ENCODE results near the gene EPG5.
"Not testable (repeated sequence)": the region's sequence is repeated elsewhere in the genome, so short reads cannot be mapped to it uniquely, and the experiment has no call there.

Gene EPG5

DNA sequence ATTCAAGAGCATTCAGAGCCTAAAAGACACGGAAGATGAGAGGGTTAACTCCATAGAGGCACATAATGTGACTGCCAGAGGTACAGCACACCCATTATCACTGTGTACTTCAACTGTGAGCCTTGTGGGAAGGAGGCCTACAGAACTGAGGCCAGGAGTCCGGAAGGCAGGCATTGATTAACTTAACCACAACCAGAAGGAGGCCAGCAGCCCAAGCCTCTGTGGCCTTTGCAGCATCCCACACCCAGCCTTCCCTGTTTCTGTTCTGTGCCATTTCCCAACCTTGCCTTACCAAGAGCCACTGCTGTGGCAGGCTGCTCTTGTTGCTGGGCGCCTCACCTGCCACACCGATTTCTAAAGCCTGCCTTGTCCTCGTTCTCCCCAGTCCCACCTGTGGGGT lies 114.5 kb downstream of the EPG5 start:
- Histone ChIP-seq H3K36me3 (ENCODE audit: control insufficient read depth in 2 of 2, insufficient read depth in 2 of 2, low read length in 2 of 2) (peaks cover 24 to 37% of the 10 kb centered on the region in 2 donors), H3K4me3 (ENCODE audit: low read length in 2 of 2) (no peak overlapping the region)

DNA sequence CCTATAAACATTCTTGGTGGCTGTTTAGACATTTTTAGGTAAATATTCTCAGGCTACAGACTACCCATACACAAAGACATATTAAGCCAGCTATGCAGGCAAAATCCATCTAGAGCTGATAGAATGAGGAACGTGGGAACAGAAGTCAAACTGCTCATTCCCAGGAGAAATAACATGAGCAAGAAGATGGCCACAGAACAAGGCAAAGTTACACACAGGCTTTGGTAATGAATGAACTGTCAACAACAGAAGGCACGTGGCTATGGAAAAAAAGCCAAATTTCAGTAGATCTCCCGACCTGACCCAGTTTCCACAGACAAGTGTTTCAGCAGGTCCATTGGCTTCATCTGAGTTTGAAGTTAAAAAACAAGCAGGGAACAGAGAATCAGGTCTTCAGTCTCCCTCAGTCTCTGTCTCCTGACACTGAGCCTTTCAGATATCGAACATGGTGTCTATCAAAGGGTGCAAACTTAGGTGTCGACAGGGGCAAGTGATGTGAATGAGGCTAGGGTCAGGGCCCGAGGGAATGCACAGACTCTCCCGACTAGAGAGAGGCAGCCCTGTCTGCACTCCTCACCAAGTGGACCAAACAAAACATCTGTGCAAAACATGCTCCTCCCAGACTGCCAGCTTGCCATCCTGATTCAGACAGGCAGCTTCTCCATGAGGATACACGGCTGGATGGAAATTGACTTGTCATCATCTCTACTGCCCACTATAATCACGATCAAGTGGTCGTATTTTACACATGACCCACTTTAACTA lies 115.8 kb downstream of the EPG5 start:
- H3K9me3 ChIP-seq (ENCODE audit: control insufficient read depth in 2 of 2, low read length in 2 of 2), result no peaks in the 10 kb centered on the region
- no peak overlapping the region for H3K4me3 ChIP-seq (ENCODE audit: low read length in 2 of 2)
- H3K27ac ChIP-seq (ENCODE audit: low read length), result no peak overlapping the region
- H3K27me3 ChIP-seq (ENCODE audit: control insufficient read depth in 1 of 2, insufficient read depth in 2 of 2, low read length in 2 of 2), result no peaks in the 10 kb centered on the region
- H3K36me3 ChIP-seq (ENCODE audit: control insufficient read depth in 2 of 2, insufficient read depth in 2 of 2, low read length in 2 of 2), result peaks cover 21 to 33% of the 10 kb centered on the region in 2 donors
- no peak overlapping the region for H3K9ac ChIP-seq (ENCODE audit: low read length in 2 of 2)
- peaks cover 6% of the 10 kb centered on the region for H3K4me1 ChIP-seq (ENCODE audit: control insufficient read depth, insufficient read depth, low read length)

More for the DNA sequence above, 114.5 kb downstream of the EPG5 start:
- H3K27me3 ChIP-seq (ENCODE audit: control insufficient read depth in 1 of 2, insufficient read depth in 2 of 2, low read length in 2 of 2), result no peaks in the 10 kb centered on the region
- no peak overlapping the region for H3K27ac ChIP-seq (ENCODE audit: low read length)
- peaks cover 6% of the 10 kb centered on the region for H3K4me1 ChIP-seq (ENCODE audit: control insufficient read depth, insufficient read depth, low read length)
- H3K9me3 ChIP-seq (ENCODE audit: control insufficient read depth in 2 of 2, low read length in 2 of 2), result no peaks in the 10 kb centered on the region
- H3K9ac ChIP-seq (ENCODE audit: low read length in 2 of 2), result no peak overlapping the region

DNA sequence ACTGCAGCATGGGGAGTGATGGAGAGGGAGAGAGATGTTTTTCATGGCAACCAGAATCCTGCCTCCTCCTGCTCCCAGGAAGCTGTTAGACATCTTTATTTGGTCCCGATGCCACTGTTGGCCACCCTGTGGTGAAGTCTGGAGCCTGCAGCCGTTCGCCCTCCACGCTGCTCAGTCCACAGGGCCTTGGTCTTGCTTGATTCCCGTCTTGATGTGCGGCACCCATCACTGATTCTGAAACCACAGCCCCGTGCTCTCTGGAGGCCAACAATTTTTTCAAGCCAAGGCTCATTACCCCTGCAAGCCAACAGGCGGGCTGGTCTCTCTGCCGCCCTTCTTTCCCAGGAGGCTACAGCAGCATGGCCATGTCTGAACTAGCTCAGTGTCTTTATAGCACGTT lies 117.1 kb downstream of the EPG5 start:
- Histone ChIP-seq H3K9me3 (ENCODE audit: control insufficient read depth in 2 of 2, low read length in 2 of 2) (no peaks in the 10 kb centered on the region), H3K4me3 (ENCODE audit: low read length in 2 of 2) (no peak overlapping the region), H3K27me3 (ENCODE audit: control insufficient read depth in 1 of 2, insufficient read depth in 2 of 2, low read length in 2 of 2) (no peaks in the 10 kb centered on the region), H3K27ac (ENCODE audit: low read length) (no peak overlapping the region), H3K36me3 (ENCODE audit: control insufficient read depth in 2 of 2, insufficient read depth in 2 of 2, low read length in 2 of 2) (peaks cover 10 to 28% of the 10 kb centered on the region in 2 donors), H3K4me1 (ENCODE audit: control insufficient read depth, insufficient read depth, low read length) (peaks cover 6% of the 10 kb centered on the region), H3K9ac (ENCODE audit: low read length in 2 of 2) (no peak overlapping the region)

DNA sequence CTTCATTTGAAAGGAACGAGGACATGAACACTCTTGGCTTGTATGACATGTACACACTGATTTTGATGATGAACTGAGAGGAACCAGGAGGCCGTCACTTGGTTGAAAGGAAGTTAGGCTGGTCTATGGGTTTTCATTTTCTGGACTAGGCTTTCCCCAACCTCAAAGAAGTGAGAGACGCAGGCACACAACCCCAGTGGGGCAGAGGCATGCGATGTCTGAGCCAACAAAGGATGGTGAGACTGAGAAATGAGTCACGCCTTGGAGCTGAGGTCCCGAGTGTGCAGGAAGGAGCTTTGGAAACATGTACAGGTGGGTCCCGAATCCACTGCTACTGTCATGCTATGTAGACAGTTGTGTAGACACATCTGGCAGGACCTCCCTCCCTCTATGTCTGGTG lies 117.6 kb downstream of the EPG5 start:
- H3K27ac ChIP-seq (ENCODE audit: low read length), result no peak overlapping the region
- H3K4me1 ChIP-seq (ENCODE audit: control insufficient read depth, insufficient read depth, low read length), result peaks cover 6% of the 10 kb centered on the region
- H3K27me3 ChIP-seq (ENCODE audit: control insufficient read depth in 1 of 2, insufficient read depth in 2 of 2, low read length in 2 of 2), result no peaks in the 10 kb centered on the region
- H3K9me3 ChIP-seq (ENCODE audit: control insufficient read depth in 2 of 2, low read length in 2 of 2), result no peaks in the 10 kb centered on the region
- H3K36me3 ChIP-seq (ENCODE audit: control insufficient read depth in 2 of 2, insufficient read depth in 2 of 2, low read length in 2 of 2), result peaks cover 7 to 23% of the 10 kb centered on the region in 2 donors
- H3K9ac ChIP-seq (ENCODE audit: low read length in 2 of 2), result no peak overlapping the region
- H3K4me3 ChIP-seq (ENCODE audit: low read length in 2 of 2), result no peak overlapping the region

DNA sequence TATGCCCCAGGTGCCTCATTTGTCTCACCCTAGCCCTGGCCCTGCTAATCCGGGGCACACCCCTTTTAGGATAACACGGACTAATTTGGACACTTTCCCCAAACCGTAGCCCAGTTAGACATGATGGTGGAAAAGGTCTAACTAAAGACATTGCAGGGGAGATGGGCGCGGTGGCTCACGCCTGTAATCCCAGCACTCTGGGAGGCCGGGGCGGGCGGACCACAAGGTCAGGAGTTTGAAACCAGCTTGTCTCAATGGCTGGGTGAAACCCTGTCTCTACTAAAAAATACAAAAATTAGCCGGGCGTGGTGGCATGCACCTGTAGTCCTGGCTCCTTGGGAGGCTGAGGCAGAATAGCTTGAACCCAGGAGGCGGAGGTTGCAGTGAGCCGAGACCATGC lies 118.5 kb downstream of the EPG5 start:
- H3K4me1 ChIP-seq (ENCODE audit: control insufficient read depth, insufficient read depth, low read length); H3K4me3 ChIP-seq (ENCODE audit: low read length in 2 of 2); H3K27me3 ChIP-seq (ENCODE audit: control insufficient read depth in 1 of 2, insufficient read depth in 2 of 2, low read length in 2 of 2); H3K9me3 ChIP-seq (ENCODE audit: control insufficient read depth in 2 of 2, low read length in 2 of 2); H3K27ac ChIP-seq (ENCODE audit: low read length); H3K9ac ChIP-seq (ENCODE audit: low read length in 2 of 2): not testable (repeated sequence)
- peaks cover 7 to 15% of the 10 kb centered on the region in 2 donors for H3K36me3 ChIP-seq (ENCODE audit: control insufficient read depth in 2 of 2, insufficient read depth in 2 of 2, low read length in 2 of 2)

DNA sequence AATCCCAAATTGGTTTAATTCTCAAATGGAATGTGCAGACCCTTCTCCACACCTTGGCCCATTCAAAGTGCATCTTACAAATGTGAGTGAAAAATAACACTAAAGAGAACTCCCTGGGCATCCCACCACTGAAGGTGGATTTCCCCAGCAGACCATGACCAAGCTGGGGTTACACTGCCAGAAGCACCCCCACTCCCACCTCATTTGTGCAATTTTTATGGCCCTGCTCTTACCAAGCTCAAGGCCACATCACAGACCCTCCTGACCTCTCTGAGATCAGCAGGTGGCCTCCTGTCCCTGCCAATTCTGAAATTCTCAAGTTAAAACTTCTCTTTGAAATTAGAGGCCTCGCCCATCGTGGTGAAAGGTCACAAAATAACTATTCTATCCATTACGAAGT lies 120.0 kb downstream of the EPG5 start:
- H3K9ac ChIP-seq (ENCODE audit: low read length in 2 of 2), result no peak overlapping the region
- no peak overlapping the region for H3K4me3 ChIP-seq (ENCODE audit: low read length in 2 of 2)
- peaks cover 6% of the 10 kb centered on the region for H3K4me1 ChIP-seq (ENCODE audit: control insufficient read depth, insufficient read depth, low read length)
- H3K9me3 ChIP-seq (ENCODE audit: control insufficient read depth in 2 of 2, low read length in 2 of 2), result no peaks in the 10 kb centered on the region
- no peaks in the 10 kb centered on the region for H3K27me3 ChIP-seq (ENCODE audit: control insufficient read depth in 1 of 2, insufficient read depth in 2 of 2, low read length in 2 of 2)
- no peak overlapping the region for H3K27ac ChIP-seq (ENCODE audit: low read length)
- peaks cover 2 to 5% of the 10 kb centered on the region in 2 donors for H3K36me3 ChIP-seq (ENCODE audit: control insufficient read depth in 2 of 2, insufficient read depth in 2 of 2, low read length in 2 of 2)

DNA sequence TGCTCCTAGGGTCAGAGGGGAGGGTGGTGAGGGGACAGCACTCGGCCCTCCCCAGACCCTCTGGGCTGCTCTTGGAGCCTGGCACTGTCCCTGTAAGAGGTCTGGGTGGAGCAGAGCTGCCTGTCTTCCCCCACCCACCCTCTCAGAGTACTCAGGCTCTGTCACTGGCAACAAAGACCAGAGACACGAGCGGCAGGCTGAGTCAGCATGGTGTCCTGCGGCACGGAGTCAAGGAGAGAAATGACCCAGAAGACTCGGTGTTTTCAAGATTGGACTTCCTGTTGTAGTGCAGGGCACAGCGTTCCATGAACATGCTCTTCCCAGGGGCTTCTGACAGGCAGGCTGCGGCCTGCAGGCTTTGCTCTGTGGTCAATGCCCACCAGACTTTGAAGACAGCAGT lies 121.7 kb downstream of the EPG5 start:
- Histone ChIP-seq H3K27me3 (ENCODE audit: control insufficient read depth in 1 of 2, insufficient read depth in 2 of 2, low read length in 2 of 2) (peaks cover 0 to 4% of the 10 kb centered on the region in 2 donors), H3K4me3 (ENCODE audit: low read length in 2 of 2) (no peak overlapping the region), H3K9me3 (ENCODE audit: control insufficient read depth in 2 of 2, low read length in 2 of 2) (no peaks in the 10 kb centered on the region), H3K36me3 (ENCODE audit: control insufficient read depth in 2 of 2, insufficient read depth in 2 of 2, low read length in 2 of 2) (peaks cover 2 to 5% of the 10 kb centered on the region in 2 donors), H3K27ac (ENCODE audit: low read length) (no peak overlapping the region), H3K9ac (ENCODE audit: low read length in 2 of 2) (no peak overlapping the region), H3K4me1 (ENCODE audit: control insufficient read depth, insufficient read depth, low read length) (no peaks in the 10 kb centered on the region)

DNA sequence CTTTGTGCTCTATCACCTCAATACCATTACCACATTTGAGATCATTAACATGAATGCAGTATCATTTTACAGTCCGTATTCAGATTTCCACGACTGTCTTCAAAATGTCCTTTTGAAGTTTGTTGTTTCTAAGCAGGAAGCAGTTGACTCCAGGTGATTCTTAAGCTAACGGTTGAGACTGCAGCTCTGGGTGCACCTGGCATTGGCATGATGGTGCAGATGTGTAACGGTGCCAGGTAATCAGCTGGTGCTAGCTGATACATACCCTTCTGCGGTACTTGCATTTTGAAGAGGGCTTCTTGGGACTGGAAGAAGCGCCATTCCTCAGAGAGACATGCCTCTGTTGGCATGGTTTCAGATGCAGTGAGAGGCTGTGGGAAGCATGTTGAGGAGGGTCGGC lies 122.2 kb downstream of the EPG5 start:
- Histone ChIP-seq H3K4me1 (ENCODE audit: control insufficient read depth, insufficient read depth, low read length) (no peaks in the 10 kb centered on the region), H3K27me3 (ENCODE audit: control insufficient read depth in 1 of 2, insufficient read depth in 2 of 2, low read length in 2 of 2) (peaks cover 2 to 4% of the 10 kb centered on the region in 2 donors), H3K9ac (ENCODE audit: low read length in 2 of 2) (no peak overlapping the region), H3K4me3 (ENCODE audit: low read length in 2 of 2) (no peak overlapping the region), H3K9me3 (ENCODE audit: control insufficient read depth in 2 of 2, low read length in 2 of 2) (no peaks in the 10 kb centered on the region), H3K27ac (ENCODE audit: low read length) (no peak overlapping the region), H3K36me3 (ENCODE audit: control insufficient read depth in 2 of 2, insufficient read depth in 2 of 2, low read length in 2 of 2) (peaks cover 2 to 5% of the 10 kb centered on the region in 2 donors)

DNA sequence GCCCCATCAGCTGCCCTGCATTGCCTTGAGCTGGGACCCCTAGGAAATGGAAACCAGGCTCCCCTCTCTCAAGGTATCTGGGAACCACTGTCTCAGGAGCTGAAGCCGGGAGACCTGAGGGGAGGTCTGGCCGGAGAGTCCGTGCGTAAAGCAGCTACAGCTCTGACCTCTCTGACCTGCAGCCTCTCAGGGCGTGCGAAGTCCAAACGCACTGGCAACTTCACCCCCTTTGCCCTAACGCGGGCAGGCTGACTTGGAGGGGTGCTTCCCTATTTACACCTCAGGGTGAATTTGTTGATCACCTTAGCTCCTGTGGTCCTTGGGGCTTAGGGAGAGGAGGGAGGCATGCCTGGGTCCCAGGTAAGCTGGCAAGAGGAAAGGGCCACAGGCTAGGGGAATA lies 124.1 kb downstream of the EPG5 start:
- Histone ChIP-seq H3K9me3 (ENCODE audit: control insufficient read depth in 2 of 2, low read length in 2 of 2) (no peaks in the 10 kb centered on the region), H3K27me3 (ENCODE audit: control insufficient read depth in 1 of 2, insufficient read depth in 2 of 2, low read length in 2 of 2) (peaks cover 15% of the 10 kb centered on the region in 2 donors), H3K36me3 (ENCODE audit: control insufficient read depth in 2 of 2, insufficient read depth in 2 of 2, low read length in 2 of 2) (no peaks in the 10 kb centered on the region), H3K4me1 (ENCODE audit: control insufficient read depth, insufficient read depth, low read length) (peaks cover 8% of the 10 kb centered on the region), H3K4me3 (ENCODE audit: low read length in 2 of 2) (no peak overlapping the region), H3K9ac (ENCODE audit: low read length in 2 of 2) (no peak overlapping the region), H3K27ac (ENCODE audit: low read length) (no peak overlapping the region)

DNA sequence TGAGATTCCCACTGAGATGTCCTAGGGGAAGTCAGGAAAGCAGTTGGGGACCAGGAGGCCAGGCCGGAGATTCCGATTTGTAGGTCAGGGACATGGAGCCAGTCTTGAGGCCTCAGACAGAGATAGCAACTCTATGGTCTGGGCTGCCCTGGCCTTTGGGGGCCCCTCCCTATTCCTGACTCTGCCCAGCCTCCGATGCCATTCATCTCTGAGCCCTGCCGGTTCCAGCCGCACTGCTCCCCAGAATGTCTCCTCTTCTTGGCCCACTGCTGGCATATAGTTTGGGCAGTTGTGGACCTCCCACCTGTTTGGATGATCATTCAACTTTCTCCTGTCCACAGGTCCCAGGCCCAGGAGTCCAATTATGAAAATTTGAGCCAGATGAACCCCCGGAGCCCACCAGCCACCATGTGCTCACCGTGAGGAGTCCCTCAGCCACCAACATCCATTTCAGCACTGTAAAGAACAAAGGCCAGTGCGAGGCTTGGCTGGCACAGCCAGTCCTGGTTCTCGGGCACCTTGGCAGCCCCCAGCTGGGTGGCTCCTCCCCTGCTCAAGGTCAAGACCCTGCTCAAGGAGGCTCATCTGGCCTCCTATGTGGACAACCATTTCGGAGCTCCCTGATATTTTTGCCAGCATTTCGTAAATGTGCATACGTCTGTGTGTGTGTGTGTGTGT lies 125.2 kb downstream of the EPG5 start:
- peaks cover 20% of the 10 kb centered on the region for H3K4me1 ChIP-seq (ENCODE audit: control insufficient read depth, insufficient read depth, low read length)
- H3K36me3 ChIP-seq (ENCODE audit: control insufficient read depth in 2 of 2, insufficient read depth in 2 of 2, low read length in 2 of 2), result no peaks in the 10 kb centered on the region
- H3K9ac ChIP-seq (ENCODE audit: low read length in 2 of 2), result no peak overlapping the region
- H3K9me3 ChIP-seq (ENCODE audit: control insufficient read depth in 2 of 2, low read length in 2 of 2), result no peaks in the 10 kb centered on the region
- no peak overlapping the region for H3K4me3 ChIP-seq (ENCODE audit: low read length in 2 of 2)
- H3K27ac ChIP-seq (ENCODE audit: low read length), result no peak overlapping the region
- peaks cover 20 to 27% of the 10 kb centered on the region in 2 donors for H3K27me3 ChIP-seq (ENCODE audit: control insufficient read depth in 1 of 2, insufficient read depth in 2 of 2, low read length in 2 of 2)

Measured in stomach smooth muscle (tissue), 2 donors.